A673 (cell line): ENCODE measurements around the gene DDR2. TPM values are rescaled to one million over a fixed set of nuclear protein-coding genes. Genes with fewer than 3 reads are reported as not detected.

ENCODE experiments used
- BruUV-seq: library from RNA; stranded (reverse); fragments of 400-500 nt; replicated peaks from 2 replicates; lab custom pipeline; 2021; lab: Mats Ljungman, UMichigan
- CTCF ChIA-PET: fragments of 300-600 bp; sonication (Branson Sonifier 250); formaldehyde crosslinking; loops from one replicate; lab custom pipeline; 2022; ENCODE audit warnings: antibody characterized with exemption; lab: Charles Lee
- POLR2A ChIA-PET: fragments of 300-600 bp; sonication (Branson Sonifier 250); formaldehyde crosslinking; loops from one replicate; lab custom pipeline; 2022; ENCODE audit warnings: antibody characterized with exemption; ENCODE audit not compliant: low non-redundant PET; lab: Charles Lee
- DNase-seq: peaks from one replicate; pipeline ENCODE4 v3.0.0-alpha.2; 2015; ENCODE audit warnings: low spot score
- H3K27ac ChIP-seq: fragments of 200-600 bp; sonication (generic); 2 replicates; pipeline ENCODE4 v1.5.1; 2016; ENCODE audit warnings: mixed run types, low read depth, mild to moderate bottlenecking, mixed read lengths, antibody characterized with exemption, low read length; ENCODE audit not compliant: poor library complexity, severe bottlenecking
- H3K27me3 ChIP-seq: fragments of 200-600 bp; sonication (generic); replicated peaks from 2 replicates; pipeline ENCODE4 v1.6.1; 2017; ENCODE audit warnings: mixed run types, low read depth, mild to moderate bottlenecking, mixed read lengths, antibody characterized with exemption, low read length; ENCODE audit not compliant: insufficient read depth, poor library complexity
- H3K36me3 ChIP-seq: fragments of 200-600 bp; sonication (generic); 2 replicates; pipeline ENCODE4 v1.6.1; 2016; ENCODE audit warnings: mixed run types, mild to moderate bottlenecking, mixed read lengths, antibody characterized with exemption, low read length; ENCODE audit not compliant: insufficient read depth, poor library complexity, severe bottlenecking
- H3K4me1 ChIP-seq: fragments of 200-600 bp; sonication (generic); 2 replicates; pipeline ENCODE4 v1.6.1; 2017; ENCODE audit warnings: mixed run types, mild to moderate bottlenecking, mixed read lengths, antibody characterized with exemption, low read length; ENCODE audit not compliant: insufficient read depth, poor library complexity, severe bottlenecking
- H3K4me3 ChIP-seq: fragments of 200-600 bp; sonication (generic); 2 replicates; pipeline ENCODE4 v1.5.1; 2016; ENCODE audit warnings: low read depth, mixed run types, mild to moderate bottlenecking, mixed read lengths, low read length; ENCODE audit not compliant: poor library complexity, severe bottlenecking
- H3K9me3 ChIP-seq: fragments of 200-600 bp; sonication (generic); 2 replicates; pipeline ENCODE4 v1.6.1; 2016; ENCODE audit warnings: mixed run types, low read depth, mild to moderate bottlenecking, mixed read lengths, antibody characterized with exemption, low read length; ENCODE audit not compliant: poor library complexity, severe bottlenecking
- CTCF ChIP-seq: fragments of 300-800, 200-600 bp; sonication (generic); conservative IDR thresholded peaks from 2 replicates; pipeline ENCODE4 v1.5.1; 2017; ENCODE audit warnings: low read depth, mild to moderate bottlenecking, antibody characterized with exemption, low read length, moderate library complexity, mixed read lengths
- EZH2 ChIP-seq: fragments of 200-600 bp; sonication (generic); IDR thresholded peaks from 2 replicates; pipeline ENCODE4 v1.6.1; 2017; ENCODE audit warnings: borderline replicate concordance, low read depth, mild to moderate bottlenecking, mixed read lengths, antibody characterized with exemption, low read length; ENCODE audit not compliant: poor library complexity, severe bottlenecking
- intact Hi-C: fragments of 100-400 bp; cut with micrococcal nuclease; formaldehyde crosslinking; loops from one replicate; pipeline ENCODE4 v1.10.0; 2022; ENCODE audit not compliant: unreplicated experiment
- total RNA-seq: library from RNA; stranded (reverse); gene quantifications from 2 replicates; pipeline ENCODE4 v1.2.3, GENCODE V29; 2021

Gene DDR2
- total RNA-seq, 1 experiment from 2014 or later, result 121 TPM

- POLR2A ChIA-PET, result no interaction called here
- Histone ChIP-seq H3K36me3 (peaks cover 5% of the 10 kb centered on the region), H3K4me3 (no peak overlapping the region), H3K9me3 (no peaks in the 10 kb centered on the region), H3K27me3 (no peaks in the 10 kb centered on the region), H3K4me1 (peaks cover 35% of the 10 kb centered on the region), H3K27ac (peak overlapping the region; percentile 59)
- TF ChIP-seq EZH2 (no peak), CTCF (no peak)
- BruUV-seq, result no TSS peak
- intact Hi-C loops, result no loop called here
- CTCF ChIA-PET, result interaction anchor here (0.6 kb wide), 2 partner anchors 59 kb away, joined by 5 to 10 read pairs; no protein-coding TSS in a partner anchor
- DNase-seq, result peak; percentile 90
Measured at GRCh38 chr1:162690672-162691434, 58.6 kb downstream of the DDR2 start.

- TF ChIP-seq CTCF (no peak), EZH2 (no peak)
- Histone ChIP-seq H3K4me1 (peaks cover 47% of the 10 kb centered on the region), H3K27ac (peak overlapping the region; percentile 59), H3K4me3 (no peak overlapping the region), H3K27me3 (no peaks in the 10 kb centered on the region), H3K36me3 (peaks cover 3% of the 10 kb centered on the region), H3K9me3 (no peaks in the 10 kb centered on the region)
- DNase-seq, result no peak
- intact Hi-C loops, result no loop called here
- CTCF ChIA-PET, result no interaction called here
- POLR2A ChIA-PET, result no interaction called here
- no TSS peak for BruUV-seq
Measured at GRCh38 chr1:162691999-162692575, 59.8 kb downstream of the DDR2 start.

- no TSS peak for BruUV-seq
- Histone ChIP-seq H3K4me1 (peaks cover 64% of the 10 kb centered on the region), H3K9me3 (no peaks in the 10 kb centered on the region), H3K27ac (peak overlapping the region; percentile 46), H3K4me3 (no peak overlapping the region), H3K27me3 (no peaks in the 10 kb centered on the region), H3K36me3 (no peaks in the 10 kb centered on the region)
- POLR2A ChIA-PET, result no interaction called here
- no peak for DNase-seq
- intact Hi-C loops, result no loop called here
- CTCF ChIA-PET, result no interaction called here
- TF ChIP-seq EZH2 (no peak), CTCF (no peak)
Measured at GRCh38 chr1:162694911-162695310, 62.6 kb downstream of the DDR2 start.
